H1 (cell line): ENCODE data around the gene SKA1. TPM values are rescaled to one million over a fixed set of nuclear protein-coding genes. Genes with fewer than 3 reads are reported as not detected.

Source experiments
- CTCF ChIA-PET: fragments of 300-600 bp; sonication (Branson Sonifier 250); formaldehyde crosslinking; loops from one replicate; lab custom pipeline; 2021; ENCODE audit not compliant: partially characterized antibody; lab: Charles Lee
- POLR2A ChIA-PET: fragments of 300-600 bp; sonication (Branson Sonifier 250); formaldehyde crosslinking; loops from one replicate; lab custom pipeline; 2021; ENCODE audit warnings: inconsistent platforms; ENCODE audit not compliant: partially characterized antibody; lab: Charles Lee
- DNase-seq, 2 experiments: peaks; one replicate each; pipeline versions ENCODE4 v3.0.0 to v3.0.0-alpha.2; 2010 to 2022; ENCODE audit warnings: low spot score in 2 of 2, low read depth in 1 of 2, mixed read lengths in 1 of 2
- FAIRE-seq: peaks from 2 replicates; lab custom pipeline; 2011; peaks lifted over from hg19 to GRCh38; lab: Jason Lieb, UNC
- H2AFZ ChIP-seq: 2 replicates; pipeline ENCODE4 v1.8.1; 2012; ENCODE audit warnings: low read length, inconsistent platforms
- H2AK5ac ChIP-seq: 2 replicates; pipeline ENCODE4 v1.6.1; 2013; ENCODE audit warnings: low read depth, low read length
- H2BK120ac ChIP-seq: replicated peaks from 2 replicates; pipeline ENCODE3; 2013; ENCODE audit warnings: low read depth, low read length, inconsistent platforms
- H2BK12ac ChIP-seq: 2 replicates; pipeline ENCODE4 v1.6.1; 2013; ENCODE audit warnings: low read depth, low read length
- H2BK15ac ChIP-seq: 2 replicates; pipeline ENCODE4 v1.6.1; 2013; ENCODE audit warnings: low read length
- H2BK20ac ChIP-seq: 2 replicates; pipeline ENCODE4 v1.6.1; 2013; ENCODE audit warnings: low read length
- H2BK5ac ChIP-seq: 2 replicates; pipeline ENCODE4 v1.6.1; 2013; ENCODE audit warnings: low read depth, low read length
- H3K14ac ChIP-seq: 2 replicates; pipeline ENCODE4 v1.6.1; 2013; ENCODE audit warnings: inconsistent platforms; ENCODE audit not compliant: insufficient read length
- H3K18ac ChIP-seq: 2 replicates; pipeline ENCODE4 v1.6.1; 2013; ENCODE audit warnings: low read length; ENCODE audit errors: extremely low read depth
- H3K23ac ChIP-seq: 2 replicates; pipeline ENCODE4 v1.6.1; 2013; ENCODE audit warnings: inconsistent platforms; ENCODE audit not compliant: insufficient read length
- H3K23me2 ChIP-seq: 2 replicates; pipeline ENCODE4 v1.6.1; 2013; ENCODE audit warnings: low read depth, low read length
- H3K27ac ChIP-seq: 2 replicates; pipeline ENCODE4 v1.6.1; 2011; ENCODE audit warnings: low read depth, low read length, inconsistent platforms
- H3K27me3 ChIP-seq, 4 experiments: replicated peaks in 1 of 4; 1 replicate in 1 of 4; 2 replicates in 3 of 4; pipeline versions ENCODE4 v1.6.1 to v1.8.1; 2011 to 2013; ENCODE audit warnings: low read length in 3 of 4, mild to moderate bottlenecking in 3 of 4, inconsistent platforms in 2 of 4, mixed read lengths in 2 of 4, moderate library complexity in 1 of 4; ENCODE audit not compliant: control insufficient read depth in 3 of 4, insufficient read depth in 3 of 4; ENCODE audit errors: extremely low read depth in 1 of 4
- H3K36me3 ChIP-seq, 4 experiments: 2 replicates each; pipeline versions ENCODE4 v1.6.1 to v1.8.1; 2011 to 2013; ENCODE audit warnings: mild to moderate bottlenecking in 4 of 4, low read length in 3 of 4, moderate library complexity in 2 of 4, control low read depth in 1 of 4, inconsistent platforms in 1 of 4; ENCODE audit not compliant: insufficient read depth in 4 of 4, control insufficient read depth in 2 of 4
- H3K4ac ChIP-seq: replicated peaks from 2 replicates; pipeline ENCODE3; 2013; ENCODE audit warnings: low read length, low read depth, mixed read lengths, inconsistent platforms; ENCODE audit not compliant: insufficient read length
- H3K4me1 ChIP-seq, 4 experiments: replicated peaks in 1 of 4; 1 replicate in 1 of 4; 2 replicates in 3 of 4; pipeline versions ENCODE4 v1.6.1 to v1.8.1; 2011 to 2013; ENCODE audit warnings: low read length in 3 of 4, inconsistent platforms in 2 of 4, mixed read lengths in 1 of 4; ENCODE audit not compliant: insufficient read depth in 4 of 4, control insufficient read depth in 3 of 4
- H3K4me2 ChIP-seq, 2 experiments: 2 replicates each; pipeline versions ENCODE4 v1.6.1 to v1.8.1; 2011 to 2013; ENCODE audit warnings: low read depth in 2 of 2, low read length in 2 of 2, control low read depth in 1 of 2, inconsistent platforms in 1 of 2, mild to moderate bottlenecking in 1 of 2; ENCODE audit not compliant: insufficient read depth in 1 of 2
- H3K4me3 ChIP-seq, 4 experiments: fragments of 200-600, 300-600 bp in 1 of 4; sonication (generic), shearing (Covaris generic), sonication (Bioruptor Twin) in 1 of 4; 2 replicates each; pipeline versions ENCODE4 v1.5.1 to v1.8.1; 2011 to 2016; ENCODE audit warnings: low read length in 4 of 4, low read depth in 3 of 4, control low read depth in 2 of 4, inconsistent platforms in 2 of 4, mild to moderate bottlenecking in 2 of 4, mixed read lengths in 1 of 4, moderate library complexity in 1 of 4; ENCODE audit not compliant: insufficient read depth in 2 of 4; ENCODE audit errors: extremely low read depth in 1 of 4
- H3K56ac ChIP-seq: replicated peaks from 2 replicates; pipeline ENCODE3; 2013; ENCODE audit warnings: low read depth, mild to moderate bottlenecking, mixed read lengths, low read length, inconsistent platforms; ENCODE audit not compliant: insufficient read length
- H3K79me1 ChIP-seq: 2 replicates; pipeline ENCODE4 v1.6.1; 2013; ENCODE audit warnings: low read depth, low read length, control low read depth
- H3K79me2 ChIP-seq, 2 experiments: 2 replicates each; pipeline versions ENCODE4 v1.6.1 to v1.8.1; 2012 to 2013; ENCODE audit warnings: low read length in 2 of 2, mild to moderate bottlenecking in 2 of 2, inconsistent platforms in 1 of 2; ENCODE audit not compliant: insufficient read depth in 2 of 2, control insufficient read depth in 1 of 2
- H3K9ac ChIP-seq, 4 experiments: replicated peaks in 1 of 4; 1 replicate in 1 of 4; 2 replicates in 3 of 4; pipeline versions ENCODE4 v1.6.1 to v1.8.1; 2011 to 2013; ENCODE audit warnings: low read depth in 3 of 4, low read length in 3 of 4, control low read depth in 2 of 4, mild to moderate bottlenecking in 2 of 4, moderate library complexity in 2 of 4, inconsistent platforms in 1 of 4; ENCODE audit errors: extremely low read depth in 1 of 4
- H3K9me3 ChIP-seq, 2 experiments: 2 replicates each; pipeline versions ENCODE4 v1.6.1 to v1.8.1; 2012 to 2013; ENCODE audit warnings: mild to moderate bottlenecking in 2 of 2, moderate library complexity in 2 of 2, control low read depth in 1 of 2, inconsistent platforms in 1 of 2, low read depth in 1 of 2, low read length in 1 of 2, mixed read lengths in 1 of 2; ENCODE audit not compliant: insufficient read depth in 2 of 2
- H4K20me1 ChIP-seq, 2 experiments: replicated peaks in 1 of 2; 2 replicates each; pipeline versions ENCODE3 to v1.8.1; 2011 to 2013; ENCODE audit warnings: inconsistent platforms in 2 of 2, low read length in 2 of 2, mild to moderate bottlenecking in 1 of 2; ENCODE audit not compliant: insufficient read depth in 2 of 2, control insufficient read depth in 1 of 2
- H4K5ac ChIP-seq: 2 replicates; pipeline ENCODE4 v1.6.1; 2013; ENCODE audit warnings: low read length, low read depth, mixed read lengths, inconsistent platforms; ENCODE audit not compliant: insufficient read length
- H4K8ac ChIP-seq: 2 replicates; pipeline ENCODE4 v1.8.0; 2013; ENCODE audit warnings: mild to moderate bottlenecking, moderate library complexity, low read length, inconsistent platforms; ENCODE audit not compliant: insufficient read depth; ENCODE audit errors: extremely low read depth
- H4K91ac ChIP-seq: replicated peaks from 2 replicates; pipeline ENCODE3; 2013; ENCODE audit warnings: low read length, mixed read lengths, inconsistent platforms; ENCODE audit not compliant: insufficient read length
- E2F6 ChIP-seq: IDR thresholded peaks from 2 replicates; pipeline ENCODE4 v1.6.1; 2012; ENCODE audit warnings: inconsistent platforms
- EP300 ChIP-seq, 2 experiments: IDR thresholded peaks; 1 replicate in 1 of 2; 2 replicates in 1 of 2; pipeline ENCODE4 v1.6.1; 2011 to 2012; ENCODE audit warnings: low read depth in 2 of 2, low read length in 2 of 2, mild to moderate bottlenecking in 2 of 2, borderline replicate concordance in 1 of 2, inconsistent platforms in 1 of 2, moderate library complexity in 1 of 2
- JUND ChIP-seq: IDR thresholded peaks from 2 replicates; pipeline ENCODE4 v1.6.1; 2011; ENCODE audit warnings: mild to moderate bottlenecking, improper control_type of control experiment, low read length
- KDM5A ChIP-seq: fragments of 200-600 bp; IDR thresholded peaks from 2 replicates; pipeline ENCODE4 v1.7.1; 2012; ENCODE audit warnings: mild to moderate bottlenecking, low read length, inconsistent platforms, mixed read lengths
- NRF1 ChIP-seq: IDR thresholded peaks from 2 replicates; pipeline ENCODE4 v1.6.1; 2011; ENCODE audit warnings: mild to moderate bottlenecking, low read depth, low read length, improper control_type of control experiment
- POLR2A ChIP-seq, 2 experiments: IDR thresholded peaks; 1 replicate in 1 of 2; 2 replicates in 1 of 2; pipeline ENCODE4 v1.6.1; 2011; ENCODE audit warnings: low read depth in 2 of 2, low read length in 2 of 2, mild to moderate bottlenecking in 2 of 2; ENCODE audit errors: control extremely low read depth in 1 of 2
- SIX5 ChIP-seq: IDR thresholded peaks from 2 replicates; pipeline ENCODE4 v1.6.1; 2011; ENCODE audit warnings: mild to moderate bottlenecking, low read depth, low read length
- SP1 ChIP-seq: IDR thresholded peaks from 2 replicates; pipeline ENCODE4 v1.6.1; 2011; ENCODE audit warnings: low read depth, low read length
- SUZ12 ChIP-seq: fragments of 200-600 bp; sonication (generic); IDR thresholded peaks from 2 replicates; pipeline ENCODE4 v1.6.1; 2012; ENCODE audit warnings: mild to moderate bottlenecking, inconsistent platforms, low read length, moderate library complexity, mixed read lengths
- TEAD4 ChIP-seq: IDR thresholded peaks from 2 replicates; pipeline ENCODE4 v1.6.1; 2012; ENCODE audit warnings: low read depth, low read length, inconsistent platforms, mixed read lengths
- YY1 ChIP-seq: IDR thresholded peaks from 2 replicates; pipeline ENCODE4 v1.6.1; 2011; ENCODE audit warnings: low read depth, mild to moderate bottlenecking, low read length
- ZNF274 ChIP-seq: IDR thresholded peaks from 2 replicates; pipeline ENCODE4 v1.7.0; 2012; ENCODE audit warnings: low read length, borderline replicate concordance; ENCODE audit errors: extremely low read depth
- WGBS, 2 experiments: shearing (Covaris generic) in 1 of 2; methylation state at CpG; one replicate each; pipeline versions ENCODE4 v1.1.6 to v1.1.7; 2013 to 2015; ENCODE audit warnings: low lambda C conversion rate in 2 of 2, mixed read lengths in 2 of 2, inconsistent platforms in 1 of 2, low coverage in 1 of 2, missing lambda C conversion rate in 1 of 2; ENCODE audit not compliant: insufficient replicate concordance in 2 of 2, insufficient coverage in 1 of 2, insufficient read length in 1 of 2; ENCODE audit errors: extremely low coverage in 1 of 2, missing lambda C conversion rate in 1 of 2; 5-methylcytosine and 5-hydroxymethylcytosine counted together
- polyA plus RNA-seq, 7 experiments: library from polyadenylated mRNA; depleted of rRNA in 3 of 7; stranded (reverse) in 5 of 7; unstranded in 2 of 7; fragments of >200 nt in 5 of 7; fragments of 200-250 nt in 2 of 7; gene quantifications; 1 replicate in 5 of 7; 2 replicates in 1 of 7; 4 replicates in 1 of 7; pipeline versions ENCODE4 v1.2.1 to v1.2.3, GENCODE V29; 2011 to 2013; ENCODE audit warnings: missing spikeins in 2 of 7, mixed read lengths in 2 of 7
- total RNA-seq: library from RNA; stranded (reverse); fragmentation: NEBNext Ultra II Directional; extraction: Animal tissue kit (Norgen Biotek cat#: 25700); gene quantifications from 2 replicates; pipeline ENCODE4 v1.2.1, GENCODE V29; 2021

The SKA1 gene
- total and polyA plus RNA-seq, 2 of the 8 experiments (the other 6 are each of a cell fraction or from before 2014, with no cell fraction given): 8.6 to 22.9 TPM

GRCh38 chr18:50360611-50361010 is 14.2 kb upstream of the SKA1 start:
- Histone ChIP-seq H2AFZ (no peak overlapping the region), H3K79me1 (no peaks in the 10 kb centered on the region), H3K14ac (no peak overlapping the region), H3K79me2 (no peaks in the 10 kb centered on the region), H2BK5ac (no peak overlapping the region), H3K36me3 (no peaks in the 10 kb centered on the region), H2BK15ac (no peak overlapping the region), H3K23ac (no peak overlapping the region), H3K27me3 (0 out of 7 replicates have a peak, but pooled peaks cover 0 to 2% (median 0%) of the 10 kb centered on the region in 4 experiments), H2BK12ac (no peak overlapping the region), H3K18ac (no peak overlapping the region), H4K20me1 (no peaks in the 10 kb centered on the region), H3K56ac (no peak overlapping the region), H2AK5ac (no peak overlapping the region), H3K9ac (no peak overlapping the region), H3K4ac (no peak overlapping the region), H3K4me2 (no peak overlapping the region), H4K8ac (no peak overlapping the region), H3K27ac (no peak overlapping the region), H3K4me1 (peaks cover 0 to 4% (median 0%) of the 10 kb centered on the region in 4 experiments; a peak in 1 of 7 replicates), H2BK20ac (no peak overlapping the region), H4K91ac (no peak overlapping the region), H2BK120ac (no peak overlapping the region), H3K23me2 (no peaks in the 10 kb centered on the region), H3K9me3 (no peaks in the 10 kb centered on the region), H3K4me3 (no peak overlapping the region), H4K5ac (no peak overlapping the region)
- FAIRE-seq (no peak), DNase-seq (no peak)
- TF ChIP-seq NRF1 (no peak), SIX5 (no peak), POLR2A (IDR thresholded peaks at IDR 0.05; ENCODE audit: control extremely low read depth in 1 of 2, low read depth in 2 of 2, low read length in 2 of 2) (no peak), EP300 (IDR thresholded peaks at IDR 0.05; ENCODE audit: borderline replicate concordance in 1 of 2, low read depth in 2 of 2, low read length in 2 of 2) (no peak), TEAD4 (no peak), E2F6 (no peak), SP1 (no peak), YY1 (no peak), JUND (no peak), ZNF274 (no peak), SUZ12 (no peak), KDM5A (no peak)
- whole genome bisulfite sequencing, 2 experiments: 82% methylated on average over 2 of the region's 2 CpGs; no CpG with 5 or more reads in 1 of the 2 experiments
- POLR2A ChIA-PET: no interaction called here
- CTCF ChIA-PET: interaction anchor here (2.0 kb wide), 1 partner anchor 142 kb away, joined by 12 read pairs; no protein-coding TSS in a partner anchor
